Activated CD8-positive, alpha-beta memory T cell treated with anti-CD3 and anti-CD28 coated beads, Interleukin-2, amount 10 ng/mL, durations not matched to agents 7 days and 5 days (primary cell): ENCODE measurements around the gene ZNF415. TPM values are rescaled to one million over a fixed set of nuclear protein-coding genes. Genes with fewer than 3 reads are reported as not detected.

Source experiments
- ATAC-seq: fragments of 150-1000 bp; cut with Tn5 transposase; one replicate; pipeline ENCODE4 v1.10.0; 2021; ENCODE audit warnings: moderate library complexity
- CTCF ChIA-PET: fragments of 350-600 bp; sonication (Branson Sonifier 250); formaldehyde crosslinking; loops from one replicate; lab custom pipeline; 2021; ENCODE audit warnings: antibody characterized with exemption; lab: Charles Lee
- DNase-seq: peaks from one replicate; pipeline ENCODE4 v3.0.0-alpha.2; 2020
- H3K27ac Mint-ChIP-seq: one replicate; pipeline ENCODE4 v1.8.0; 2021; ENCODE audit warnings: mild to moderate bottlenecking, mixed read lengths
- H3K27me3 Mint-ChIP-seq: one replicate; pipeline ENCODE4 v1.8.0; 2021; ENCODE audit warnings: mixed read lengths
- H3K36me3 Mint-ChIP-seq: one replicate; pipeline ENCODE4 v1.8.0; 2021; ENCODE audit warnings: mild to moderate bottlenecking, mixed read lengths
- H3K4me1 Mint-ChIP-seq: one replicate; pipeline ENCODE4 v1.8.0; 2021; ENCODE audit warnings: mixed read lengths
- H3K4me3 Mint-ChIP-seq: one replicate; pipeline ENCODE4 v1.8.0; 2021; ENCODE audit warnings: mild to moderate bottlenecking, moderate library complexity, mixed read lengths
- H3K9me3 Mint-ChIP-seq: one replicate; pipeline ENCODE4 v1.8.0; 2022; ENCODE audit warnings: low read depth, mixed read lengths
- total RNA-seq, 2 experiments: library from RNA; stranded (reverse); gene quantifications; one replicate each; pipeline ENCODE4 v1.2.3, GENCODE V29; 2021

ZNF415 gene
- total RNA-seq, 2 experiments from 2014 or later, result 0.35 to 0.61 TPM

DNA sequence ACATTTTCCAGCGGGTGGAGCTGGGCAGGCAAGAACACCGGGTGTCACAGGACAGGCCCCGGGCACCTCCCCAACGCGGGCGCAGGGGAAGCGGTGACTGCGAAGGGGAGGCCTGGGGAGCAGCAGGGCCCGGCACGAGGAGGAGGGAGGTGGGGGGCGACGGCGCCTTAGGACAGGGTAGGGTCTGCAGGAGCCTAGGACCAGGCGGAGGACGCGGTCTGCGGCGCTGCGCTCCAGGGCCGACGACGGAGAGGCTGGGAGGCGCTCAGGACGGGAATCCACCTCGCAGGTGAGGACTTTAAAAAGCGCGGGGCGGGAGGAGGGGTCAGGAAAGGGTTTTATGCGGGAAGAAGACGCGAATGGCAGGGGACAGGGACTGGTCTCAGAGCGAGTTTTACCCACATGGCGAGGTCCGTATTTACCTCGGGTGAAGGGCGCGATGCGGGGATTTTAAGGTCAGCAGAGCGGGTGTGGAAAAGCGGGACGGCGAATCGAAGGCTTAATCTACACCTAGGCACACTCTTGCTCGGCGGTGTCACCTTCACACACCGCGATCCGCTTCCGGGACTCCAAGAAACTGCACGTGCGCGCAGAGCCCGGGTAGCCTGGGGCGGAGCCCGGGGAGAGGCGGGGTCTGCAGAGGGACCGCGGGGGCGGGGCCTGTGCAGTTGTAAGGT lies 74.7 kb downstream of the ZNF415 start:
- DNase-seq, result no peak
- H3K27ac Mint-ChIP-seq, result no peak overlapping the region
- H3K4me1 Mint-ChIP-seq, result no peaks in the 10 kb centered on the region
- no peak for ATAC-seq
- peaks cover 10% of the 10 kb centered on the region for H3K36me3 Mint-ChIP-seq
- H3K4me3 Mint-ChIP-seq, result no peak overlapping the region
- H3K27me3 Mint-ChIP-seq, result no peaks in the 10 kb centered on the region
- CTCF ChIA-PET, result no interaction called here
- peaks cover 24% of the 10 kb centered on the region for H3K9me3 Mint-ChIP-seq

Other genes with a start within 250 kb of the ZNF415 start
- 10 to 100 TPM in 1 of 2 experiments, 1 to 10 TPM in 1; 8.8 to 10.9 TPM for gene ZNF320, start 235.3 kb downstream of the ZNF415 start, total RNA-seq
- gene ZNF888, start 209.5 kb downstream of the ZNF415 start, total RNA-seq, result 1 to 10 TPM; 4.6 to 6.7 TPM
- 10 to 100 TPM in 1 of 2 experiments, 1 to 10 TPM in 1; 9.8 to 13.3 TPM for gene ZNF816, start 170.0 kb downstream of the ZNF415 start, total RNA-seq
- not detected for gene ERVV-1, start 119.0 kb downstream of the ZNF415 start, total RNA-seq
- gene ERVV-2, start 88.2 kb downstream of the ZNF415 start, total RNA-seq, result not detected
- gene ZNF160, start 29.5 kb downstream of the ZNF415 start, total RNA-seq, result 10 to 100 TPM; 27.4 to 35.7 TPM
- gene ZNF347, start 26.1 kb upstream of the ZNF415 start, total RNA-seq, result 10 to 100 TPM in 1 of 2 experiments, 1 to 10 TPM in 1; 6.1 to 11.0 TPM
- 1 to 10 TPM; 2.9 to 6.0 TPM for gene ZNF665, start 60.4 kb upstream of the ZNF415 start, total RNA-seq
- gene ZNF677, start 122.0 kb upstream of the ZNF415 start, total RNA-seq, result 1 to 10 TPM; 4.5 to 6.1 TPM
- gene VN1R2, start 125.4 kb upstream of the ZNF415 start, total RNA-seq, result not detected
- not detected for gene VN1R4, start 134.8 kb upstream of the ZNF415 start, total RNA-seq
- 1 to 10 TPM; 8.0 to 9.9 TPM for gene ZNF845, start 200.8 kb upstream of the ZNF415 start, total RNA-seq
- 10 to 100 TPM; 13.6 to 17.9 TPM for gene ZNF525, start 232.8 kb upstream of the ZNF415 start, total RNA-seq